GM19463 (cell line): ENCODE measurements around the gene ARFGAP2.

Source experiments
- ATAC-seq: cut with Tn5 transposase; IDR thresholded peaks from one replicate; pipeline ENCODE4 v1.9.1; 2021; ENCODE audit warnings: mild to moderate bottlenecking, moderate library complexity; ENCODE audit not compliant: unreplicated experiment

The ARFGAP2 gene

DNA sequence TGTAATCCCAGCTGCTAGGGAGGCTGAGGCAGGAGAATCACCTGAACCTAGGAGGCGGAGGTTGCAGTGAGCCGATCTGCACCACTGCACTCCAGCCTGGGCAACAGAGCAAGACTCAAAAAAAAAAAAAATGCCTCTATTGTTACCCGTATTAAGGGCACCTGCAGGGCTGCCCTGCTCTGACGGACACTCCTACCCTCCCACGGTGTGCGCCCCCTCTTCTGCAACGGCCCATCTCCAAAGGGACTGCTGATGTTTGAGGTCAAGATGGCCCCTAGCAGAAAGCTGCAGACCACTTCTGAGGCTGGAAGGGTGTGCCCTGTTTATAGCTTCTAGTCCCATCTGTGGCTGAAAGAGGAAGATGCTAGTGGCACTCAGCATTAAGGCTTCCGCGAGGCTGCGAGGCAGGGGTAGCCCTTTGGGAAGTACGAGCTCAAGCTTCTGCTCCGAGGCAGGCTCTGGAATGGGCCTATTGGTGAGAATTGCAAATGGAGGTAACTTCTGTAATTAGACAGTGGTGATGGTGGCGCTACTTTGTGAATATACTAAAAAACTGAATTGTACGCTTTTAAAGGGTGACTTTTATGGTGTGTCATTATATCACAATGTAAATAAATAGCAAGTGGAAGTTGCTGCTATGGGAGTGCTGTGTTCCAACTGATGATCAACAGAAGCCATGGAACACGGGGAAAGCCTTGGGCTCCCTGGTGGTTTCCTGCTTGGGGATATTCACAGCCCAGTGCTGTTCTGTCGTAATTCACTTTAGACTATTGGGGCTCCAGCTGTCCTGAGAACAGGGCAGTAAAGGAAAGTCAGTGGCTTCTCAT, 24.3 kb downstream of the ARFGAP2 start:
- no peak for ATAC-seq

GRCh38 chr11:47149782-47150181, 26.9 kb downstream of the ARFGAP2 start:
- ATAC-seq, result no peak

- ATAC-seq, result no peak
Measured at GRCh38 chr11:47148903-47149531, 27.7 kb downstream of the ARFGAP2 start.

- no peak for ATAC-seq
Measured at GRCh38 chr11:47148270-47148669, 28.4 kb downstream of the ARFGAP2 start.

- no peak for ATAC-seq
Measured at GRCh38 chr11:47147681-47148080, 29.0 kb downstream of the ARFGAP2 start.

DNA sequence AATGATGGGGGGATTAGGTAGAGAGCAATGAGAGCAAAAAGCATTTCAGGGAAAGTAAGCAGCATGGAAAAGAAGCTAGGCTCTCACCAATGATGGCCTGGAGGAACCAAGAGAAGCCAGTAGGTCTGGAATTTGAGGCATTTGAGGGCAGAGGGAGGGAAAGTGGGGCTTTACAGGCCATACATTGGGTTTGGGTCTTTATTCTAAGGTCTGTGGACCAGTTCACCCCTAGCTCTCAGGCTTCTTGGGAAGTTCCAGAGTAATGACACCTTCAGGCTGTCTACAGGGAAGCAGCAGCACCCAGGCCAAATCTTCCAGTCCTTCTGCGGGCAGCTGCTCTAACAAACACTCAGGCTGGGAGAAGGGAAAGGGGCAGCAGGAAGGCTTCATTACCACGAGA, 29.4 kb downstream of the ARFGAP2 start:
- ATAC-seq, result no peak

GRCh38 chr11:47144541-47144940, 32.1 kb downstream of the ARFGAP2 start:
- ATAC-seq, result no peak

- ATAC-seq, result no peak
Measured at GRCh38 chr11:47143322-47143721, 33.4 kb downstream of the ARFGAP2 start.

- ATAC-seq, result no peak
Measured at GRCh38 chr11:47139878-47140277, 36.8 kb downstream of the ARFGAP2 start.

GRCh38 chr11:47137476-47137875, 39.2 kb downstream of the ARFGAP2 start:
- no peak for ATAC-seq

DNA sequence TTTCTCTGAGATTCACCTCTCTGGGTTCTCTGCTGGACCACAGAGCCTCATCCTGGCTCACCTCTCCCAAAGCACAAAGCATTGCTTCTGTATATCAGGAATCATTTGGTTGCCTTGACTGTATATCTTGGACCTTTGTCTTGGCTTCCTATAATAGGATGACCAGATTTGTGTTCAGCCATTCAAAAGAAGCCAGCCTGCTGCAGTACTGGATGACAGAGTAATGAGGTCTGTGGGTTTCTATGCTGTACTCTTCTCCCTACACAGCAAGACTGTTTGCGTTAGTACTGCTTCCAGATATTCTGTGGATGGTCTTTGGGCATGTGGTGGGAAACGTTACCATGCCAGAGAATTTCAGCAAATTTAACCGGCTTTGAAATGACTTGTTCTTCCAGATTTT, 39.8 kb downstream of the ARFGAP2 start:
- no peak for ATAC-seq

DNA sequence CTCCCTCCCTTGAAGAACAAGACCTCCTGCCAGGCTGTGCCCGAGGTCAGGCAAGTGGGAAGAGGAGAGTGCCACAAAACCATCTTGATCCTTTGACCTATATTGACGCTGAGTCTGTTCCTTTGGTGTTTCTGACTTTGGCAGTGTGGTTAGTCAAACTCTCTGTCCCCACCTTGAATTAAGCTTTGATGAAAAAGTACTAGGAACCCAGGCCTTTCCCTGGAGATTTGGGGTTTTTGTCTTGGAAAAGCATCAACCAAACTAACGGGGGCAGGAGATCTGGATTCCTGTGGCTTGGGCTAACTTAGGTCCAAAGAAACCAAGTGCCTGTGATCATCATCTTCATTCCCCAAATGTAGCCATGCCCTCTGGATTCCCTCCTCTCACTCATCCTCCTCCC, 40.4 kb downstream of the ARFGAP2 start:
- ATAC-seq, result no peak

GRCh38 chr11:47132981-47133380, 43.7 kb downstream of the ARFGAP2 start:
- no peak for ATAC-seq

- no peak for ATAC-seq
Measured at GRCh38 chr11:47132490-47132889, 44.2 kb downstream of the ARFGAP2 start.

DNA sequence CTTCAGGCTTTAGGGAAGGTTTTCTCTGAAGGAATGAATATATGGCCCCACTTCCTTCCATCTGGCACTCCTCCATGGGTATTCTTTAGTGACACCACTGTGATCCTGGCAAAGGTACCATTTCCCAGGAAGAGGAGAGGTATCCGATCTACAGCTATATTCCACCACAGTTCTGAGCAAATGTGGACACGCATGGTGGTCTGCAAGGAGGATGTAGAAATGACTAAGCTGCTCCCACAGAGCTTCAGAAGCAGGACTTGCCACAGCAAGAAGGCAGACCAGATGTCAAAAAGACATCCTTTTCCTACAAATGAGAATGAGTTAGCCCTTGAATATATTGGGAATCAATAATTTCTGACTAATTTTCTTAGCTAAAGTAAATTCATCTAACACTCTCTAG, 45.5 kb downstream of the ARFGAP2 start:
- no peak for ATAC-seq

DNA sequence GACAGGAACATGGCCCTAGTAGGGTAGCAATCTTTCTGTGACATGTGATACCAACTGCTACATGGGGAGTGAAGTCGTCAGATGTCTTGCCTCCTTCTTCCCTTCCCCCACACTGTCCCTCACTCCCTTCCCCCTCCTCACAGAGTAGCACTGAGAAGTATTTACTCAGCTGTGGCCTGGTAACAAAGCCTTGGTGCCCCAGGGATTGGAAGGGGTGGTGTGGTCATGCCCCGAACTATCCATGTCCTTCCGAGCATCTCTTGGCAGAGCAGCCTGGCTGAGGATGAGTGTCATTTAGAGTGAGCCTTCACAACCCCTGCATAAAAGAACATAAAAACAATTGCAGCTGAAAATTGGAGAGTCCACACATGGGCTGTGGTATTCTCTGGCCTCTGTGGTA, 46.1 kb downstream of the ARFGAP2 start:
- no peak for ATAC-seq

DNA sequence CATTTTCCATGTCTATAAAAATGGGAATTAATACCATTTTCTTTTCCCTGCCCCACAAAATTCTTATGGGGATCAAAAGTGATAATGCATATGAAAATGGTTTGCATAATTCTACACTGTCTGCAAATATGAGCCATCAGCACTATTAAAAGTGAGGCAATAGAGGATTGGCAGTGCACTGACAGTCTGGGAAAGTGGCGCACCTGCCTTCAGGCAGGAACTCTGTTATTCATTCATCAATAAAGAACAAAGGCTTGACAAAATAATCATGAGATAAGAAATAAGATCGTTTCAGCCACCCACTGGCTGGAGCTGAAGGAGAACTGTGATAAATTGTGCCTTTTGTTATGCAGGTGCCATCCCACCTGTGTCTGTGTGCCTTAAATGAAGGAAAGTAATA, 49.5 kb downstream of the ARFGAP2 start:
- ATAC-seq, result no peak

- ATAC-seq, result no peak
Measured at GRCh38 chr11:47125083-47125482, 51.6 kb downstream of the ARFGAP2 start.

- no peak for ATAC-seq
Measured at GRCh38 chr11:47124675-47125074, 52.0 kb downstream of the ARFGAP2 start.

DNA sequence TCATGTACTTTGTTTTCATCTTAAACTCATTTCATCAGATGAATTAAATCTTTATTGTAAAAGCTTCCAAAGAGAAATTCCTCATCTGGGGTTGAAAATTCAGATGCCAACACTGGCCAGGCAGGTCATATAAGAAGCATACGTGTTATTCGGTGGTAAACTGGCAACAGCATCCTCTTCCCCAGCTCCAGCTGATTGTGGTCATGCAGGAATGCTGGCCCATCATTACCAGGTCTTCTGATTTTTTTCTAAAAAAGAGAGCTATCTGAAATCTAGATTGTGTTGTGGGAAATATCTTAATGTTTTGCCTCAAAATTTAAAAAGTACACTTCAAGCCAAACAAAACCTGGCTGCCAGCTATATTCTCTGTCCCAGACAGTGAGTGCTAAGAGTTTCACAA, 53.6 kb downstream of the ARFGAP2 start:
- ATAC-seq, result no peak

DNA sequence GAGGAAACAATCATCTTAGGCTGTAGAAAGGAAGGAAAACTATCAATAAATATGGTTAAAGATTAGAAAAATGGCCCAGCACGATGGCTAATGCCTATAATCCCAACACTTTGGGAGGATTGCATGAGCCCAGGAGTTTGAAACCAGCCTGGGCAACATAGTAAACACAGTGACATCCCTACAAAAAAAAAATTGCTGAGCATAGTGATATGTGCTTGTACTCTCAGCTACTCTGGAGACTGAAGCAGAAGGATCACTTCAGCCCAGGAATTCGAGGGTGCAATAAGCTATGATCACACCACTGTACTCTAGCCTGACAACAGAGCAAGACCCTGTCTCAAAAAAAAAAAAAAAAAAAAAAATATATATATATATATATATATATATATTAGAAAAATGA, 54.9 kb downstream of the ARFGAP2 start:
- no peak for ATAC-seq

DNA sequence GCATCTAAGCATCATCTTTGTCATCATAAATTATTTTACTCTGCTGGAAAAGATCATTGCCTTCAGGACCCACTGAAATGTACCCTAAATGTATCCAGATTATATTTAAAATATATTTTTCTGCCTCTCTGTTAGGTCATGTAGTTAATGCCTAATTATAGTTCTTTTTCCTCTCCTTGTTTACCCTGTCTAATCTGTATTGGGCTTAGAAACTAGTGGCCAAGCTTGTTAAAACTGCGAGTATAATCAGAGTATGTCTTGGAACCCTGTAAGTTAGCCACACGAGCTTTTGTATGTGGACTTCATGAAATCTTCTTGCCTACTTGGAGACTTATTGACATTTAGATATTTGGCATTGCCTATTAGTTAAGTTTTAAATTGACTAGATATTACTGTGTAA, 55.6 kb downstream of the ARFGAP2 start:
- no peak for ATAC-seq
